NT2/D1 (cell line): ENCODE measurements around the gene ATP2A3.

Experiments
- SUZ12 ChIP-seq: IDR thresholded peaks from 2 replicates; pipeline ENCODE4 v1.6.1; 2011; ENCODE audit not compliant: insufficient read length, insufficient read depth; ENCODE audit errors: extremely low read depth
- YY1 ChIP-seq: IDR thresholded peaks from 2 replicates; pipeline ENCODE4 v1.6.1; 2011; ENCODE audit not compliant: insufficient read length, insufficient read depth
- ZNF274 ChIP-seq: IDR thresholded peaks from 2 replicates; pipeline ENCODE4 v1.6.1; 2011; ENCODE audit warnings: mild to moderate bottlenecking, low read depth, low read length

DNA sequence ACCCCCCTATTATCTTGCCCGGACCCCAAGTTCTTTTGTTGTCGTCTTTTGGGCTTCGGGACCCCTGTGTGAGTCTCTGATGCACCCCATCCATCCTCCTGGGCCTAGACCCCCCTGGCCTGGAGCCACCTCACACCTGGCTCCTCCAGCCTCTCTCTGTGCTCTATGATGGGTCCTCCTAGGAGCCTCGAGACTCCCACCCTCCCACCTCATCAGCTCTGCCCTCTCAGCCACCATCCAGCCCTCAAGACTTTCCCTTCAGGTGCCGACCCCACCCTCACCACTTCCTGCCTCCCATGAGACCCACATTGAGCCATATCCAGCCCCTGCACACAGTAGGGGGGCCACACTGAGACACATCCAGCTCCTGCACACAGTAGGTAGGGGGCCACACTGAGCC is 8.7 kb upstream of the ATP2A3 start:
- TF ChIP-seq ZNF274 (no peak), YY1 (no peak), SUZ12 (no peak)
